K562 (cell line): ENCODE results near the gene TMEM61. TPM values are rescaled to one million over a fixed set of nuclear protein-coding genes. Genes with fewer than 3 reads are reported as not detected.

Experiments used
- ATAC-seq: fragments of 200-7000 bp; cut with Tn5 transposase; 3 replicates; pipeline ENCODE4 v1.9.1; 2020; ENCODE audit warnings: moderate library complexity
- BruUV-seq: library from RNA; stranded (reverse); fragments of 400-500 nt; replicated peaks from 2 replicates; lab custom pipeline; 2021; lab: Mats Ljungman, UMichigan
- CTCF ChIA-PET: fragments of 300-600 bp; formaldehyde crosslinking; extraction: SDS; loops from one replicate; lab custom pipeline; 2021; ENCODE audit warnings: low intra/inter-chr PET ratio; lab: Yijun Ruan, JAX
- POLR2A ChIA-PET: fragments of 300-600, 350-650 bp; sonication (Branson Sonifier 250); formaldehyde crosslinking; extraction: SDS; loops from one replicate; lab custom pipeline; 2021; ENCODE audit warnings: antibody characterized with exemption, inconsistent platforms; lab: Yijun Ruan, JAX
- DNase-seq, 4 experiments: peaks; one replicate each; pipeline versions ENCODE4 v3.0.0 to v3.0.0-alpha.2; 2011 to 2018; ENCODE audit warnings: low spot score in 3 of 4, mixed read lengths in 3 of 4; ENCODE audit errors: extremely low read depth in 1 of 4
- FAIRE-seq: peaks from 2 replicates; lab custom pipeline; 2011; peaks lifted over from hg19 to GRCh38; lab: Jason Lieb, UNC
- H2AFZ ChIP-seq: 2 replicates; pipeline ENCODE4 v1.6.0; 2011; ENCODE audit warnings: low read depth, low read length, control low read depth, inconsistent platforms
- H3K27ac ChIP-seq: fragments of 200-600 bp; 3 replicates; pipeline ENCODE4 v1.8.0; 2011; ENCODE audit warnings: low read depth, mild to moderate bottlenecking, control low read depth, inconsistent platforms, low read length, moderate library complexity, mixed read lengths; ENCODE audit errors: extremely low read depth
- H3K27me3 ChIP-seq, 2 experiments: fragments of 300-600 bp in 1 of 2; 2 replicates in 1 of 2; 3 replicates in 1 of 2; pipeline versions ENCODE4 v1.6.0 to v1.8.0; 2011; ENCODE audit warnings: inconsistent platforms in 2 of 2, low read length in 2 of 2, mild to moderate bottlenecking in 1 of 2, mixed read lengths in 1 of 2, moderate library complexity in 1 of 2; ENCODE audit not compliant: control insufficient read depth in 2 of 2, insufficient read depth in 2 of 2
- H3K36me3 ChIP-seq: fragments of 300-600 bp; 3 replicates; pipeline ENCODE4 v1.8.0; 2011; ENCODE audit warnings: mild to moderate bottlenecking, low read length, inconsistent platforms; ENCODE audit not compliant: control insufficient read depth, insufficient read depth
- H3K4me1 ChIP-seq, 2 experiments: fragments of 200-600 bp in 1 of 2; replicated peaks in 1 of 2; 2 replicates in 1 of 2; 3 replicates in 1 of 2; pipeline versions ENCODE4 v1.5.1 to v1.8.0; 2011; ENCODE audit warnings: inconsistent platforms in 2 of 2, low read length in 2 of 2, mild to moderate bottlenecking in 1 of 2, mixed read lengths in 1 of 2, moderate library complexity in 1 of 2; ENCODE audit not compliant: control insufficient read depth in 2 of 2, insufficient read depth in 2 of 2
- H3K4me2 ChIP-seq: 2 replicates; pipeline ENCODE4 v1.6.1; 2011; ENCODE audit warnings: low read length, control low read depth, inconsistent platforms, mixed read lengths; ENCODE audit not compliant: insufficient read depth
- H3K4me3 ChIP-seq: fragments of 200-600 bp; sonication (generic), shearing (Covaris generic); 2 replicates; pipeline ENCODE4 v1.5.1; 2016; ENCODE audit warnings: control low read depth, inconsistent platforms
- H3K79me2 ChIP-seq: fragments of 200-600 bp; 3 replicates; pipeline ENCODE4 v1.8.0; 2011; ENCODE audit warnings: low read length, inconsistent platforms; ENCODE audit not compliant: control insufficient read depth, insufficient read depth
- H3K9ac ChIP-seq, 2 experiments: 2 replicates each; pipeline versions ENCODE4 v1.6.0 to v1.6.1; 2011; ENCODE audit warnings: low read depth in 2 of 2, low read length in 2 of 2, control low read depth in 1 of 2, inconsistent platforms in 1 of 2, mild to moderate bottlenecking in 1 of 2, mixed read lengths in 1 of 2; ENCODE audit not compliant: insufficient read depth in 1 of 2
- H3K9me1 ChIP-seq: one replicate; pipeline ENCODE4 v1.6.0; 2011; ENCODE audit warnings: inconsistent platforms, mild to moderate bottlenecking, low read length, moderate library complexity; ENCODE audit not compliant: control insufficient read depth, insufficient read depth
- H3K9me3 ChIP-seq: replicated peaks from 2 replicates; pipeline ENCODE4 v1.5.1; 2011; ENCODE audit warnings: low read depth, low read length, inconsistent platforms; ENCODE audit not compliant: control insufficient read depth, insufficient read depth
- H4K20me1 ChIP-seq: replicated peaks from 2 replicates; pipeline ENCODE4 v1.6.1; 2011; ENCODE audit warnings: low read length, inconsistent platforms, mixed read lengths; ENCODE audit not compliant: control insufficient read depth, insufficient read depth
- ARID3B ChIP-seq: fragments of 250-450 bp; sonication (Bioruptor Pico); IDR thresholded peaks from 2 replicates; pipeline ENCODE4 v1.4.0; 2020; ENCODE audit warnings: borderline replicate concordance
- CBX3 ChIP-seq, 2 experiments: IDR thresholded peaks; 1 replicate in 1 of 2; 2 replicates in 1 of 2; pipeline ENCODE4 v1.6.1; 2012; ENCODE audit warnings: inconsistent platforms in 2 of 2, low read length in 2 of 2, borderline replicate concordance in 1 of 2, control low read depth in 1 of 2
- CTBP1 ChIP-seq: fragments of 450-650 bp; IDR thresholded peaks from 2 replicates; pipeline ENCODE4 v1.6.1; 2016; ENCODE audit warnings: borderline replicate concordance
- ELF1 ChIP-seq: fragments of 200-800 bp; sonication (Bioruptor generic); IDR thresholded peaks from 2 replicates; pipeline ENCODE4 v1.6.1; 2016; ENCODE audit warnings: missing genetic modification characterization, missing compliant biosample characterization
- FOXJ3 ChIP-seq: sonication (generic); formaldehyde crosslinking; IDR thresholded peaks from 2 replicates; pipeline ENCODE4 v1.4.0; 2020; ENCODE audit warnings: mild to moderate bottlenecking, missing genetic modification reagents
- GATAD2A ChIP-seq: fragments of 450-650 bp; IDR thresholded peaks from 2 replicates; pipeline ENCODE4 v1.6.1; 2017
- NRF1 ChIP-seq, 2 experiments: fragments of 450-650 bp; IDR thresholded peaks in 1 of 2; conservative IDR thresholded peaks in 1 of 2; 2 replicates each; pipeline ENCODE4 v1.6.1; 2014; ENCODE audit warnings: mild to moderate bottlenecking in 2 of 2
- NUFIP1 ChIP-seq: fragments of 450-650 bp; IDR thresholded peaks from 2 replicates; pipeline ENCODE4 v1.6.1; 2018; ENCODE audit not compliant: partially characterized antibody
- RBFOX2 ChIP-seq: fragments of 200-400 bp; formaldehyde crosslinking; IDR thresholded peaks from 2 replicates; pipeline ENCODE4 v1.6.1; 2017; ENCODE audit warnings: low read depth, mild to moderate bottlenecking, low read length, moderate library complexity
- WGBS: fragments of 100-300 bp; shearing (Covaris generic); methylation state at CpG from one replicate; pipeline ENCODE4 v1.1.6; 2016; ENCODE audit warnings: low coverage, mixed read lengths; ENCODE audit not compliant: insufficient coverage; ENCODE audit errors: missing lambda C conversion rate; 5-methylcytosine and 5-hydroxymethylcytosine counted together
- in situ Hi-C: fragments of 300-500 bp; cut with MboI; formaldehyde crosslinking; loops from 4 replicates; pipeline ENCODE4 v1.15.0; 2018; ENCODE audit warnings: inconsistent platforms, mixed read lengths
- intact Hi-C: fragments of 100-400 bp; cut with micrococcal nuclease; formaldehyde crosslinking; loops from 2 replicates; pipeline ENCODE4 v1.14.2; 2022
- polyA plus RNA-seq, 8 experiments: library from polyadenylated mRNA; depleted of rRNA in 4 of 8; stranded (reverse) in 5 of 8; unstranded in 3 of 8; fragments of >200 nt; fragmentation: Nextera tagmentation in 2 of 8; fragmentation: Illumina TruSeq in 1 of 8; extraction: Ambion mirVana in 2 of 8; extraction: Trizol in 1 of 8; gene quantifications; 2 replicates each; pipeline versions ENCODE4 v1.2.1 to v1.2.3, GENCODE V29; 2011 to 2014; ENCODE audit warnings: inconsistent platforms in 1 of 8, missing spikeins in 1 of 8
- total RNA-seq, 7 experiments: library from RNA; depleted of rRNA in 6 of 7; stranded (reverse); fragments of >200 nt in 6 of 7; fragmentation: Illumina TruSeq in 2 of 7; extraction: Trizol in 2 of 7; gene quantifications; 2 replicates each; pipeline versions ENCODE4 v1.2.1 to v1.2.3, GENCODE V29; 2011 to 2021; ENCODE audit warnings: low replicate concordance in 1 of 7
- TF ChIP-seq, protein P1 (sequence below): fragments of 200-400 bp; formaldehyde crosslinking; IDR thresholded peaks from 2 replicates; pipeline ENCODE4 v1.6.1; 2017; ENCODE audit warnings: mild to moderate bottlenecking, low read depth, low read length, moderate library complexity

The TMEM61 gene
- total and polyA plus RNA-seq, 9 of the 15 experiments (the other 6 are each of a cell fraction or from before 2014, with no cell fraction given): not detected

GRCh38 chr1:55000110-55001085 is 20.0 kb downstream of the TMEM61 start (continued):
- TF ChIP-seq CBX3 (IDR thresholded peaks at IDR 0.05; ENCODE audit: borderline replicate concordance in 1 of 2, low read length in 2 of 2) (no peak), ELF1 (tag) (no peak), ARID3B (CRISPR knock-in tag) (no peak), CTBP1 (no peak)

- CTCF ChIA-PET: no interaction called here
- intact Hi-C loops: no loop called here
- H2AFZ ChIP-seq: no peak overlapping the region
- no peak for TF ChIP-seq RBFOX2
- TF ChIP-seq, protein P1, sequence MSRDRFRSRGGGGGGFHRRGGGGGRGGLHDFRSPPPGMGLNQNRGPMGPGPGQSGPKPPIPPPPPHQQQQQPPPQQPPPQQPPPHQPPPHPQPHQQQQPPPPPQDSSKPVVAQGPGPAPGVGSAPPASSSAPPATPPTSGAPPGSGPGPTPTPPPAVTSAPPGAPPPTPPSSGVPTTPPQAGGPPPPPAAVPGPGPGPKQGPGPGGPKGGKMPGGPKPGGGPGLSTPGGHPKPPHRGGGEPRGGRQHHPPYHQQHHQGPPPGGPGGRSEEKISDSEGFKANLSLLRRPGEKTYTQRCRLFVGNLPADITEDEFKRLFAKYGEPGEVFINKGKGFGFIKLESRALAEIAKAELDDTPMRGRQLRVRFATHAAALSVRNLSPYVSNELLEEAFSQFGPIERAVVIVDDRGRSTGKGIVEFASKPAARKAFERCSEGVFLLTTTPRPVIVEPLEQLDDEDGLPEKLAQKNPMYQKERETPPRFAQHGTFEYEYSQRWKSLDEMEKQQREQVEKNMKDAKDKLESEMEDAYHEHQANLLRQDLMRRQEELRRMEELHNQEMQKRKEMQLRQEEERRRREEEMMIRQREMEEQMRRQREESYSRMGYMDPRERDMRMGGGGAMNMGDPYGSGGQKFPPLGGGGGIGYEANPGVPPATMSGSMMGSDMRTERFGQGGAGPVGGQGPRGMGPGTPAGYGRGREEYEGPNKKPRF: no peak
- TF ChIP-seq GATAD2A: no peak
- TF ChIP-seq FOXJ3 (CRISPR knock-in tag): no peak
- TF ChIP-seq NRF1 (conservative IDR thresholded peaks at IDR 0.05 in 1 of 2, IDR thresholded peaks at IDR 0.05 in 1 of 2): no peak
- no peak for TF ChIP-seq NUFIP1
Measured at GRCh38 chr1:55001311-55001710, 20.9 kb downstream of the TMEM61 start.

More at GRCh38 chr1:55001311-55001710, 20.9 kb downstream of the TMEM61 start:
- H3K9me1 ChIP-seq: no peaks in the 10 kb centered on the region
- no peaks in the 10 kb centered on the region for H3K36me3 ChIP-seq
- H4K20me1 ChIP-seq: peaks cover 2% of the 10 kb centered on the region; the same call in 1 of the 2 replicates
- DNase-seq (no peak), ATAC-seq (no peak), FAIRE-seq (no peak)
- no peak overlapping the region; the same call in 2 of the 3 replicates for H3K27ac ChIP-seq
- POLR2A ChIA-PET: interaction anchor here (1.2 to 1.4 kb wide), 3 partner anchors 14 to 71 kb away, joined by 3 to 5 read pairs (median 4); no protein-coding TSS in a partner anchor
- H3K4me1 ChIP-seq: peaks cover 0 to 19% of the 10 kb centered on the region in 2 experiments; a peak in 3 of 5 replicates
- in situ Hi-C loops: no loop called here
- no peak overlapping the region for H3K4me3 ChIP-seq
- no TSS peak for BruUV-seq
- no peak overlapping the region for H3K9ac ChIP-seq
- H3K27me3 ChIP-seq: peaks cover 6 to 44% of the 10 kb centered on the region in 2 experiments
- 2% methylated on average over 4 of the region's 4 CpGs for WGBS
- H3K9me3 ChIP-seq: no peaks in the 10 kb centered on the region
- no peak overlapping the region for H3K4me2 ChIP-seq
- H3K79me2 ChIP-seq: no peaks in the 10 kb centered on the region
